GM21381 (cell line): ENCODE results near the gene CCDC152.
"Not testable (repeated sequence)": the region's sequence is repeated elsewhere in the genome, so short reads cannot be mapped to it uniquely, and the experiment has no call there.

Source experiments
- ATAC-seq: cut with Tn5 transposase; IDR thresholded peaks from one replicate; pipeline ENCODE4 v1.9.1; 2021; ENCODE audit warnings: mild to moderate bottlenecking, moderate library complexity; ENCODE audit not compliant: unreplicated experiment

CCDC152 gene

DNA sequence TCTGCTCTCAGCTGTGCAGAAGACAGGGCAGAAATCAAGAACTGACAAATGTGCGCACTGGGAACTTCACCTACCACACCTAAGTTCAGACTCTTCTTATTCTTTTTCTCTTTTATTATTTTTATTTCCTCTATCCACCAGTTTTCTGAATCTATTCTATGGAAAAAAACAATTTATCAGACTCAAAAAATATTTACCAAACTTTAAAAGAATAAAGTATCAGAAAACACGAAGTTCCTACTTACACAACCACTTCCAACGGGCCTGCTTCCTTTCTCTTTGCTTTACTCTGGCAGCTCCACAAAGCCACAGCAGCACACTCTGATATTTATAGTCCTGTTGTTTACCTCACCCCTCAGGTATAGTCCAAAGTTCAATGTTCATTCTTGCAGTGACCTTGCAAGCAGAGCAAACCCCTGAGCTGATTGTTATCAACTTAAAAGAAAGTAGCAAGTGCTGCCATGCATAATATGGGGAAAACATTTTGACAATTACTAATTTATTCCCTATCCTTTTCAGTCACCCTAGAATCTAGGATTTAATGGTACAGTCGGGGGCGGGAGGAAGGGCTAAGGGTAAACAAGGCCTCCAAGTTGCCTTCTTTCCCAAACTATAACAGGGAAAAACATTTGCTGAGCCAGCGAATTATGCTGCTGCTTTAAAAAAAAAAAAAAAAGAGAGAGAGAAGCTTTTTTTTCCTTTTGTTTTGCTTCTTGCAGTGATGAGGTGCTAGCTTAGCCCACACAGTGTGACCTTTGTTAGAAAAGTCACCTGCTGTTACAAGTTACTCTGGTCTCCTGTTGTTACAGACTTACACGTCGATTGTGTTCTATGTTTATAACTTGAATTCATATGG lies 55.2 kb downstream of the CCDC152 start, which contains the start of gene SELENOP:
Gene SELENOP (minus strand): TSS at position 302 of the 856 bp plus-strand sequence. CDS start 3,539 bp downstream, outside the sequence.
- ATAC-seq: no peak

DNA sequence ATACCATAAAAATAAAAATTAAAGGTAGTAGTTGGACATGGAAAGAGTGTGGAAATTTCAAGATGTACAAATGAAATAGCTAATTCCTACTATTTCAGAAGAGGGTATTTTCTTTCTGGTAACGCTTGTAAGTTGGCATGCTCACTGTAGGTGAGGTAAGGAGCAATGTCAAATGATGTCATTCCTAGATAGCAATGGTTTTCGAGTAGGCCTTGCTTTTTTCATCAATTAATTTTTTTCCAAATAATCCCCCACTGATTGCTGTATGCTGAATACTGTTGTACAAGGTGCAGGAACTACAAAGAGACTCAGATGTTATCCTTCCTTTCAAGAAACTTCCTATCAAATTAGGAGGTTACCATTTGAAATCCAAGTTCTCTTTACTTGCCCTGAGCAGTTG lies 56.0 kb downstream of the CCDC152 start:
- no peak for ATAC-seq

DNA sequence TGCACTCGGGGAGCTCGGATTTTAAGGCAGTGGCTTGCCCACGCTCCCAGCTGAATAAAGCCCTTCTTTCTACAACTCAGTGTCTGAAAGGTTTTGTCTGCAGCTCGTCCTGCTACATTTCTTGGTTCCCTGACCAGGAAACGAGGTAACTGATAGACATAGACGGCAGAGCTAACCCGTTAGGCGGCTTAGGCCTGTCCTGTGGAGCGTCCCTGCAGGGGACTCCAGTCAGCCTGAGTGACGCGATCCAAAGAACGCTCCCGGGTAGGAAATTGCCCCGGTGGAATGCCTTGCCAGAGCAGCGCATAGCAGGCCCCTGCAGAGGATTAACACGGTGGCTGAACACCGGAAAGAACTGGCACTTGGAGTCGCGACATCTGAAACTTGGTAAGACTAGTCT lies 56.9 kb downstream of the CCDC152 start:
- no peak for ATAC-seq

DNA sequence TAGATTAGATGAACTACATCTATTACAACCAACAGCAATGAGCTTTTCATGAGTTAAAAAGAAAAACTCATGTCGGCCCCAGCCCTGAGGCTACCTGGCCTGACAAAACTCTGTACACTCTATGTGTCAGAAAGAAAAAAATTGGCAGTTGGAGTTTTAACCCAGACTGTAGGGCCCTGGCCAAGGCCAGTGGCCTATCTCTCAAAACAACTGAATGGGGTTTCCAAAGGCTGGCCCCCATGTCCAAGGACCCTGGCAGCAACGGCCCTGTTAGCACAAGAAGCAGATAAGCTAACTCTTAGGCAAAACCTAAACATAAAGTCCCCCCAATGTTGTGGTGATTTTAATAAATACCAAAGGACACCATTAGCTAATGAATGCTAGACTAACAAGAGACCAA lies 59.9 kb downstream of the CCDC152 start:
- not testable (repeated sequence) for ATAC-seq

DNA sequence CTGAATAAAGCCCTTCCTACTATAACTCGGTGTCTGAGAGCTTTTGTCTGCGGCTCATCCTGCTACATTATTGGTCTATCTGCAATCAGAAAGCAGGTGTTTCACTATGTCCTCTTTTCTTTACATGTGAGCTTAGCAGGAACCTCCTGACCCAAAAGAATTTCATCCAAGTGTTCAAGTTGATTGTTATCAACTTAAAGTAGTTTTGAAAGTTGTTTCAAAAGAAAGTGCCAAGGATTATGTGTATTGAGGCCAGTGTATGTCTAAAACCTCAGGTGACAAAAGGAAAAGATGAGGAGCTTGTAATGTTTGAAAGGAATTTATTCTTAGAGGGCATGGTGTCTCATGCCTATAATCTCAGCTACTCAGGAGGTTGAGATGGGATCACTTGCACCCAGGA lies 63.1 kb downstream of the CCDC152 start:
- no peak for ATAC-seq

DNA sequence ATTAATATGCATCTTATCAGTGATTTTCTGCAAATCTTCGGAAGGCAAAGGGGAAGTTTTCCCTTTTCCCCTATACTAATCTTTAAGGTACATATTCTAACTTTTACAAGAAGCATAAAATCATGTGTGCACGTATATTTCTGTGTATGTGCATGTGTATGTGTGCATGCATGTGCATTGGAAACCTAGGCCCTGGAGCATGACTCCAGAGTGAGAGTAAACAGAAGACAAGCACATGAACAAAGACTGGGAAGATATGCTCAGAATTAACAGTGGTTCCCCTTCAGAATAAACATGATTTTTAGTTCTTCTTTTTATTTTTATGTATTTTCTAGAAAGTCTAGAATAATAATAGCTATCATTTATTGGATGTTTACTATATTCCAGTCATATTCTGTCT lies 65.9 kb downstream of the CCDC152 start:
- no peak for ATAC-seq

DNA sequence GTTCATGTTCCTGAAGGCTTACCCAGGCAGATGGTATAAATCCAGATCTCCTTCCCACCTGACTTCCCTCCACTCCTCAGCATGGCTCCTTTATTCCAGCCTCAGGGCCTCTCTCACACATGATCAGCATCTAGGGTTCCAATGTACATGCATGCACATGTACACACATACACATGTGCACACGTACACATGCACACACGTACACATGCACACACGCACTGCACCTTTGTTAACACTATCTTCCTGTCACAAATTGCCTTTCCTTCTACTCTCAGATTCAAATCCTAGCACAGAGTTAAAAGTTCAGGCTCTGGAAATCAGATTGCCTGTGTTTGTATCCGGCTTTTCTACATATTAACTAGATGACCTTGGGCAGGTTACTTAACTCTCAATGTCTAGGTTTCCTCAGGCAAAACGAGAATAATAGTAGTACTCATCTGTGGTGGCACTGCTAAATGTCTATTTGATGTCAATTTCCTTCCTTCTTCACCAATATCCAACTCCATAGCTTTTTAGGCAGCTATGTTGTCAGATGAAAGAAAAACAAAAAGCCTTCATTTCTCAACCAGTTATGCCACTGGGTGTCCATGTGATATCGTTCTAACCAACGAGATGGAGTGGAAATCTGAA lies 67.8 kb downstream of the CCDC152 start:
- ATAC-seq: no peak

DNA sequence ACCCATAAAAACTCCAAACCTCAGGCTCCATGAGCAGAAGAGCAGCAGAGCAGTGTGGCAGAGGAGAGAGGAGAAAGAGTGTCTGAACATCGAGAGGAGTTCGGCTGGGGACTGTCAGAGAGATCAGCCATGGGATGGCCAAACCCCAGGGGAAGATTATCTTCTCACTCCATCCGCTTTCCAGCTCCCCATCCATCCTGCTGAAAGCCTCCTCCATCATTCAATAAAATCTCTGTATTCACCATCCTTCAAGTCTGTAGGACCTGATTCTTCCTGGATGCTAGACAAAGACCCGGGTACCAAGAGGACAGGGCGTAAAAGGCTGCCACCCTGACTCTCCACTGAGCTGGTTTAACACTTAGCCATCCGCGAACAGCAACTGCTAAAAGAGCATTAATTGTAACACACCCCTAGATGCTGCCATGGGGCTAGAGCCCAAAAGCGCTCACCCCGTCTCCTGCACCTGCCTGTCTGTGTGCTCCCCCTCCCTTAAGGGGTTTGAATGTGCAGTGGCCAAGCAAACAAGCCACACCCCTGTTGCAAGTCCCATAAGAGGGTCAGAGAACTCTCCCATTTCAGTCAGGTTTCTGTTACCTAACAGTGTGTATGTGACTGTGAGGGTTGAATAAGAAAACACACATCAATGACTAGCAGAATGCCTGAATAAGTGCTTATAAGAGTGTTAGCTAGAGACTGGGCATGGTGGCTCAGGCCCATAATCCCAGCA lies 69.0 kb downstream of the CCDC152 start:
- ATAC-seq: no peak

DNA sequence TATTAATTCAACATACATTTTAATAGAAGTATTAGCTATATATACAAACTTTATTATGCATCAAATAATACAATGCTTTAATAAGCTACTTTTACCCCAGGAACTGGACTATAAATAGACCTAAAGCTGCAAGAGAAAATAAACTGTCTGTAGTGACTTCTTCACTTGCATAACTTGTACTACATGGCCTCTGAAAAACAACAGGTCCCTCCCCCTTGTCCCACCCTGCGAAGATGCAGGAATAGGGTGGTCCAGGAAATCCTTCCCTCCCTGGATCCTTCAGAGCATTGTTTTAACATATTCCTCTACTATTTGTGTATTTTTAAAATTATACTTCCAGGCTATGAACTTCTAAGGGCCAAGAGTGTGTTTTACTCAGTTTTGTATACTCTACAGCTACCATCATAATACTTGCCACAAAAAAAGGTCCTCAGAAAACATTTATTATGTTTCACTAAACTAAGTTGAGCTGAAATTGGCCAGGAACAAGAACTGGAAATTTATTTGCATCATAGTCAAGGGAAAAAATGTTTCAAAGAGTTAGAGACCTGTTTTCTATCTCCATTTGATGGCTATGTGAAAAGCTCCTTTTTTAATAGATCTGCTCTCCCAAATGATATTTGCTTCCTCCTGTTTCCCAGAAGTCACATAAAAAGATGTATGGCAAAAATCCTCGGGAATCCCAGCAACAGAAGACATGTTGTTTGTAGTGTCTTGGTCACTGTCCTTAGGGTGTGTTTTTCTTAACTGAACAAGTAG lies 70.3 kb downstream of the CCDC152 start:
- no peak for ATAC-seq

DNA sequence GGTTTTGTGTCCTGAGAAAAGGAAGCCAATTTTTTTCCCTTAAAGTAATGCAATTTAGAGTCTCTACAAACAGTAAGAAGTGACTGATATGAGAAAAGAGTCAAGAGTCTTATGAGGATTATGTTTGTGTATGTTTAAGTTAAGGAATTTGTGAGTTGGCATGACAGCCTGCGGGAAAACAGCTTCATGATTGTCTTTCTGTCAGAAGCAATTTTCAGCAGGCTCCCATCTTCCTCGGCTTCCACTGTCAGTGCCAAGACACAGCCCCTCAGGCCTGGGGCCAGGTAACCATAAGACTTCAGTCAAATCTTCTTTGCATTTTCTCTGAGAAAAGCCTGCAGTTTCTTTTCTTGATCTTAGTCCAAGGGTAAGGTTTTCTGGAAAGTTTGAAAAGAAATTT lies 72.1 kb downstream of the CCDC152 start:
- no peak for ATAC-seq

DNA sequence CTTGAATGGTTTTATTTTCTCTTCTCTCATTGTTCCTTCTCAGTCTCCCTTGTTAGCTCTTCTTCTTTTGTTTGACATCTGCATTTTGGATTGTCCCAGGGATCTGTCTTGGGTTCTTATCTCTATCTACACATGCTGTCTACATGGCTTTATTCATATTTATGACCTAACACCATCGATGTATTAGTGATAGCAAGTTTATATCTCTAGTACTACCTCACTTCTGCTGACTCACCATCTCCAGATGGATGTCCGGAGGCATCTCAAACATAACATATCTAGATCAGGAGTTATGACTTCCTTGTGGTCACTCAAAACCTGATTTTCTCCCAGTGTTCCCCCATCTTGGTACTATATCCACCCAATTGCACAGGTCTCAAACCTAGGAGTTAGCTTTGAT lies 74.3 kb downstream of the CCDC152 start:
- no peak for ATAC-seq

DNA sequence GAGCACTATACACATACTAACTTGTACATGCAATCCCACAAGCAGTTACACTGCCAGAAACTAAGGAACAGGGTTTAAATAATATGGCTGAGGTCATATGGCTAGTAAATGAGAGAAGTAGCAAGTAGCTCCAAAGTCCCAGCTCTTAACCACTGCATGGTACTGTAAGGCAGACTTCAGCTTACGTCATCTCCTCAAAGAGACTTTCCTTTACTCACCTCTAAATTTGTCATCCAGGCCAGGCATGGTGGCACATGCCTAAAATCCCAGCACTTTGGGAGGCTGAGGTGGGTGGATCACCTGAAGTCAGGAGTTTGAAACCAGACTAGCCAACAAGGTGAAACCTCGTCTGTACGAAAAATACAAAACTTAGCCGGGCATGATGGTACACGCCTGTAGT lies 75.4 kb downstream of the CCDC152 start:
- no peak for ATAC-seq

DNA sequence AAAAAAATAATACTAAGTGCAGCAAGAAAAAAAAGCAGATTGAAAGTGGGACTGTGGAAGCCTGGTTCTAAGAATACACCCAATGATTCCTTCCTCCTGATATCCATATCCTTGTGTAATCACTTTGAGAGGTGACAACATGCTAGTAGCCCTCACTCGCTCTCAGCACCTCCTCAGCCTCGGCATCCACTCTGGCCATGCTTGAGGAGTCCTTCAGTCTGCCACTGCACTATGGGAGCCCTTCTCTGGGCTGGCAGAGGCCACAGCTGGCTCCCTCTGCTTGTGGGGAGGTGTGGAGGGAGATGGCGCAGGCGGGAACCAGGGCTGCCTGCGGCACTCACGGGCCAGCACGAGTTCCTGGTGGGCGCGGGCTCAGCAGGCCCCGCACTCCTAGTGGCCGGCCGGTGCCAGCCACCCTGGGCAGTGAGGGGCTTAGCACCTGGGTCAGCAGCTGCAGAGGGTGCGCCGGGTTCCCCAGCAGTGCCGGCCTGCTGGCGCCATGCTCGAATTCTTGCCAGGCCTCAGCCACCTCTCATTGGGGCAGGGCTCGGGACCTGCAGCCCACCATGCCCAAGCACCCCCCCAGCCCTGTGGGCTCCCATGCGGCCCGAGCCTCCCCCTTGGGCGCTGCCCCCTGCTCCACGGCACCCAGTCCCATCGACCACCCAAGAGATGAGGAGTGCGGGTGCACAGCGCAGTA lies 79.6 kb downstream of the CCDC152 start:
- no peak for ATAC-seq

DNA sequence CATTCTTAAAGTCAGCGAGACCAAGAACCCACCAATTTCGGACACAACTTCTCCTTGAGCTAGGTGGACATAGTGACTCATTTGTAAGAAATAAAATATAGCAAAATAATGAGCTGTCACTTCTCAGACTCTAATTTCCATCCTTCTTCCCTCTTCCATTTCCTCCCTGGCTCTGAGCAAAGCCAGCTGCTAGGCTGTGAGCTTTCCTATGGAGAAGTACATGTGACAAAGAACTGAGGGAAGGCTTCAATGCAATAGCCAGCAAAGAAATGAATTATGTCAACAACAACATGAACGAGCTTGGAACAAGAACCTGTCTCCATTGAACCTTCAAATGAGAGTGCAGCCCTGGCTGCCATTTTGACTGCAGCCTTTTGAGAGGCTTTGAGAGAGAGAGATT lies 81.0 kb downstream of the CCDC152 start:
- ATAC-seq: no peak

DNA sequence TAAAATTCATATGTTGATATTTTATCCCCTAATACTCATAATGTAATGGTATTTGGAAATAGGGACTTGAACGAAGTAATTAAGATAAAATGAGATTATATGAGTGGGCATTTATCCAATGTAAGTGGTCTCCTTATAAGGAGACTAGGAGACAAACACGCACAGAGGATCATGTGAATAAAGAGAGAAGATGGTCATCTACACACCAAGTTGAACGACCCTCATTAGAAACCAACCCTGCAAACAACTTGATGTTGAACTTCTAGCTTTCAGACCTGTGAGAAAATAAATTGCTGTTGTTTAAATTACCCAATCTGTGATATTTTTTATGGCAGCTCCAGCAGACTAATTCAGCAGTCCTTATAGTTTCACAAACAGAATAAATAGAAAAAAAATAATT lies 82.6 kb downstream of the CCDC152 start:
- no peak for ATAC-seq

DNA sequence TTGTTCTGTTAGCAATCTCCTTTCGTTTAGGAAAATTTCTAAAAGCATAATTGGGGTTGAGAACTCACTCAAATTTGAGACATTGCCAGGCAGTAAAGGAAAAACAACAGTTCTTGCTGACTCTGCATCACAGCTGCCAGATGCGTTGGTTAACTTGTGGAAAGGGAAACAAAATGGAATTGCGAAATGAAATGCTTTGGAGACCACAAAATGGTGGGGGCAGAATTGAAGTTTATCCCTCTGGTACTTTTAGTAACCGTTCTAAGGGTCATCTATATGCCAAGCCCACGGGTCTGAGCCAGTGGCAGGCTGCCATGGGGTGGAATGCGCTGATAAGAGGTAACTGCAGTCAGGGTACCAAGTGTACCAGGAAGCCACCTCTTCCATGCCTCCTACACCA lies 83.7 kb downstream of the CCDC152 start:
- ATAC-seq: no peak

DNA sequence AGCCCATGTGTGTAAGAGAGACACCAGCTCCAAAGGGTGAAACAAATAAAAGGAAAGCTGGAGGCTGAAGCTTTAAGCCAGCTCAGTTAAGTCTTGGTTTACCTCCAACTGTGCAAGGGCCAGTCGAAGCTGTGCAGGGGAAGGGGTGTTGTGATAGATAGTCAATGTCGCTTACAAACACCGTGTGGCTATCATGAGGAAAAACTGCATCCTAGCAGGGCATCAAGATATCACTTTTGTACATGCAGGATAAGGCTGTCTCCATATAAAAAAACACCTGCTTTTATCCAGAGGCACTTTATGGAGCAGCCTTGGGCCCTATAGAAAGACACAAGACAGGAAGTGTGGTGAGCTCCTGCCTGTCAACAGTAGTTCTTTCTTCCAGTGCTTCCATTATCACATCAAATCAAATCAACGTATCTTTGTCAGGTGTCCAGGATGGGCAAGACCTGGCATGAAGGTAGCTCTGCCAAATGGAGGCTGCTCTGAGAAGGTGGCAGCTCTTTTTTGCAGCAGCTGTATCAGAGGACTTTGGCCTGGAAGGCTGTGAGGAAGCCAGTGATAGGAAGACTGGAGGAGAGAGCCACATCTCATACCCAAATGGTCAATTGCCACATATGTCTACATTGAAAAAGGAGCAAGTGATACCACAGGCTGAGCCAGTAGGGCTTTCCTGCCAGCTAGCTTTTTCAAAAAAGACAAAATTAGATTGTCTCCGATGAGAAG lies 84.4 kb downstream of the CCDC152 start:
- no peak for ATAC-seq

DNA sequence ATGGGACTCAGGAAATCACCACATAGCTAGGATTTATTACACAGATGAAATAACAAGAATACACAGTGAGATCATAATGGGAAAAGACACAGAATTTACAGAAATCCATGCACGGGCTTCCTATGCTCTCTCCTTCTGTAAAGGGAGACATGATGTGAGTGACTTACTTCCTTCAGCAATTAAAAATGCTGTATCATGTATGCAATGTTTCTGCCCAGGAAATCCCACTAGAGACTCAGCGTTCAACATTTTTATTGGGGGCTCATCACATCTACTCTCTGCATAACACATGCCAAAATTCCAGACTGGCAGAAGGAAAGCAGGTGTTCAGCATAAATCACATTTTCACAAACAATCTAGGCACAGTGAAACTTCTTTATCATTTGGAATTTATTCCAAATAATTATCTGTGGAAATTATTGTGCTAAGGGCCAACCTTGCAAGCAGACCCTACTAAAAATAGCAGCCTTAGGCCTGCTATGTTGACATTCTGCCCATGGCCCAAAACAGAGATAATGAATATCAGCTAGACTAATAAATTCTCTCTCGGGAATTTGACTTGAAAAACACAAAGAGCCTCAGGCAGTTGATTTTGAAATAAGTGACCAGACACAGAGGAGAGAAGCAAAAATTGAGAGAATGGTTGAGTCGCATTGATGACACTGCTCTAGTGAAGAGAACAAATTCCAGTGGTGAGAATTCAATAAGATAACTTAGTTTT lies 86.5 kb downstream of the CCDC152 start:
- ATAC-seq: no peak

DNA sequence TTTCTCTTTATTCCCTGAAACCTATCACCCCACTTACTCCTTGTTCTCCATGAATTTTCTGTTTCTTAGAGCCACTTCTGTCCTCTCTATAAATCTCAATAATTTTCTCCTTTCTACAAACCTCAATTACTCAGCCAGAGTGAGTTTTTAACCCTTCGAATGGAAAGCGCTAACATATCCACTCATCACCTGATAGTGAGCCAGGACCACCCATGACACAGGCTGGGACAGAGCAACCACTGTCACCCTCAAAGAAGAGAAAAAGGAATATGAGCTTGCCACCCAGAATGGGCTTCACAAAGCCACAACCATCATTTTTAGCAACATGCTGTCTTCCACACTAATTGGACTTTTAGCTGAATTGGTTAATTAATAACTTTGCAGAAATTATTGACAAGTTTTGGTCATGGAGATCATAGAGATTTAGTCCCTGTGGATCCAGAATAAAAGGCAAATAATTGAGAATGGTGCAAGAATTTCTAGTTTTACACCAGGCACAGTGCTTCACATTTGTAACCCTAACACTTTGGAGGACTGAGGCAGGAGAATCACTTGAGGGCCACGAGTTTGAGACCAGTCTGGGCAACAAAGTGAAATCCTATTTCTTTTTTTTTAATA lies 87.2 kb downstream of the CCDC152 start:
- ATAC-seq: no peak
